Middle frontal gyrus (tissue), 1 donor: Measurements from ENCODE around the gene UBE2O.

Experiments
- DNase-seq: peaks from one replicate; pipeline ENCODE4 v3.0.0-alpha.2; 2015; ENCODE audit warnings: low spot score; ENCODE audit errors: extremely low spot score

UBE2O gene

DNA sequence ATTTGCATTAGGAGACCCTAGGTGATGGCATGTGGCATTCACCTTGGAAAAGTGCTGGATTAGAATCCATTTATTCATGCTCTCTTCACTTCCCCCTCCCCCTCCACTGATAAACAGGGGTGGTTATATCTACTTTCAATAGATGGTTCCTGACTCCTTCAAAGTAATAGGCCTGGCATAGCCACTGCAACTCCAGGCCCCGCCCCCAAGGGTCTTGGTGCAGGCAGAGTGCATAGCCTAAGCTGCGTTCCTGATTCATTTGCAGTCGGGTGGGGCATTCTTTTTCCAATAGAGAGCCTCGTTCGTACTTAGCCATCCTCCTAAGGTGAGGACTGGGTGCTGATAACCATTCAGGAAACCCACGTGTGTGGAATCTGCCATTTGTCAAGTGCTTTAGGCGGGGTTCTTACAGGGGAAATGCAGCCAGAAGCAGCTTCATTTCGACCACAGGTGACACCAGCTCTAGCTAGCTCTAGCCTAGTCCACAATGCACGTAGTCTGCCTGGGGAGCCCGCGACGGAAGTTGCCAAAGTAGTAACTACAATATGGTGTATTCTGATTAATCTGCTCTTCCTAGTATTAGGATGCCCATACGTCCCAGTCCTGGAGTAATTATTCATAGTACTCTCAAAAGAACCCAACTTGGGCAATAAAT, 11.1 kb downstream of the UBE2O start:
- no peak for DNase-seq

DNA sequence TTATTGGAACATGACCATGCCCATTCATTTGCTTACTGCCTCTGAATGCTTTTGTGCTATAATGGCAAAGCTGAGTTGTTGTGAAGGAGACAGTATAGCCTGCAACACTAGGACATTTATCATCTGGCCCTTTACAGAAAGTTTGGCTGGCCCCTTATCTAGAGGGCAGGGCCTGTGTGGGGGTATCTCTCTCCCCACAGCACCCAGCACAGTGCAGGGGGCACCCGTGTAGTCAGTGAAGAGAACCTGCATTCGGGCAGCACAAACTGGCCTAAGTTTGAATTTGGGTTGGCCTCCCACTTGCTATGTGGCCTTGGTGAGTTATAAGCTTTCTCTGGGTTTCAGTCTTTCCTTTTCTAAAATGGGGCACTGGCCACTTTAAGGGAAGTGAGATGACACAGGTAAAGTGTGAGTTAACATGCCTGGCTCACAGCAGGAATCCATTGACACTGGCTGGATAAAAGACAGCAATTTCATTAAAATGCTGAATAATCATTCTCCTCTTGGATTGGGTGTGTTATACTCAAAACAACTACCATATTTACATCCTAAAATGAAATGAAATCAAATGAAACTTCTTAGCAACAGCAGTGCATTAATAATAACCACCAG, 12.1 kb downstream of the UBE2O start:
- DNase-seq, result no peak

DNA sequence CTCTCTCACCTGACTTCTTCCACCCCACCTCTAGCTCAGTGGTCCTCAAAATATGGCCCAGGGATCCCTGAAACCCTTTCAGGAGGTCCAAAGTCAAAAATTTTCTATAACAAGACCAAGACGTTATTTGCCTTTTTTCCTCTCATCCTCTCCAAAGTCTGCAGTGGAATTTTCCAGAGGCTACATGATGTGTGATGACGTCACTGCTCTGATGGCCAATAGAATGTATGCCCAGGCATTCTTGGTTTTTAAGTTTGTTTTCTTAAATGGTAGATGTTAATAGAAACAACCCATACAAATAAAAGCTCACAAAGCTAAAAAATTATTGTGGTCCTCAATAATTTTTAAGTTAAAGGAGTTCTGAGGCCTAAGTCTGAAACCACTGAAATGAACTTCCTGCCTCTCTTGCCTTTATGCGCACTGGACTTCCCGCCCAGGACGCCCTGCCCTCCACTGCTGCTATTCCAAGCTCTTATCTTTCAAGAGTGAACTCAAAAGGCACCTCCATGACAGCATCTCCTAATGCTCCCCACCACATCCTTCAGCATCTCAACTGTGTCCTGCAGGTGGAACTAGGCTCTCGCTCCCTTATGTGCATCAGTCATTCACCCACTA, 13.5 kb downstream of the UBE2O start:
- no peak for DNase-seq

DNA sequence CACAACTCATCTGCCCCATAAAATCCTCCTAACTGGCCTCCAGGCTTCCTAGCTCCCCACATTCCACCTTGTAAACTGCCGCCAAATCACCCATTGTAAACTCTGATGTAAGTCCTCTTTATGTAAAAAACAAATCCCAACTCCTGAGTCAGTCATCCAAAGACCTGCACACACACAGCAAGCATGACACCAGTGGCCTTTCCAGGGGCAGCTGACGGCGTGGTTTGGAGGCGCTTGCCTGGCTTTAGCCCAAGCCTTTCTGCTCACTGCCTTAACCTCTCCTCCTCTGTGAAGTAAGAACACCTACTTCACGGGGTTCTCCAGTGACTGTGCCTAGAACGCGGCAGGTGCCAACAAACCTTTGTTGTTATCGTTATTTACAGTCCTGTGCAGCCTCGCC, 14.0 kb downstream of the UBE2O start:
- no peak for DNase-seq

DNA sequence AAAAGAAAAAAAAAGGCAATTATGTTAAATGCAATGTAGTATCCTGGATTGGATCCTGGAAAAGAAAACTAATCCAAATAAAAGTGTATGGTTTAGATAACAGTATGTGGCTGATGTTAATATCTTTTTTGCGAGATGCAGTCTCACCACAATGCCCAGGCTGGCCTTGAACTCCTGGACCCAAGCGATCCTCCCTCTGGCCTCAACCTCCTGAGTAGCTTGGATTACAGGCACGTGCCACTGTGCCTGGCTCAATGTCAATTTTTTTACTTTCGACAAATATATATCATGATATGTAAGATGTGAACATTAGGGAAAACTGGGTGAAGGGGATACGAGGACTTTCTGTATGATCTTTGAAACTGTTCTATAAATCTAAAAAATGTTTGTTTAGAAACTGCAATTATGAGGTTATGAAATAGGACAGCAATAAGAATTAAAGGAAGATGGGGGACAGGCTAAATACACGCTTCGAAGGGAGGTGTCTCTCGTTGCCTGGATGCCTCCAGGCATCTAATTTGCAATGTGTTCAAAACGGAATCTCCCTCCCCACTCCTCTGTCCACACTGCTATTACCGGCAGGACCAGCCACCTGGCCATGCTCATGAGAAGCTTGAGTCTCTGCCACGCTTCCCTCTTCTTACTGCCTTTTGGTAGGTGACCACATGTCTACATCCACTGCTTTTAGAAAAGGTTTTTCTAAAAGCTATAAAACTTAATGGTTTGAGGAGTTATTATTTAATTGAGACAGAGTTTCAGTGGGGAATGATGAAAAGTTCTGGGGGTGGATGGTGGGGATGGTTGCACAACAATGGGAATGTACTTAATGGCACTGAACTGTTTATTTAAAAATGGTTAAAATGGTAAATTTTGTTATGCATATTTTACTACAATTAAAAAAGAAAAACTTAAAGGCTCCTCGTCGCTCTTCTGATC, 15.2 kb downstream of the UBE2O start:
- no peak for DNase-seq

DNA sequence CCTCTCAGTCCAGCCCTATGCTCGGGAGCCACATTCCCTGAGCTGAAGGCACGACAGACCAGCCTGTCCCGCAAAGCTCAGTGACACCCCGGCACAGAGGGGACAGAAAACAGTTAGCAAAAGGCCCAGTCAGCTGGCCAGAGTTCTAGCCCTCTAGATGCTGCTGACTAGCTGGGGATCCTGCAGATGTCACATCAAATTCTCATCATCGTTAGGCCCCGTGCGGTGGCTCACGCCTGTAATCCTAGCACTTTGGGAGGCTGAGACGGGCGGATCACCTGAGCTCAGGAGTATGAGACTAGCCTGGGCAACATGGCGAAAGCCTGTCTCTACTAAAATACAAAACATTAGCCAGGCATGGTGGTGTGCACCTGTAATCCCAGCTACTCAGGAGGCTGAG, 17.2 kb downstream of the UBE2O start:
- DNase-seq, result no peak

DNA sequence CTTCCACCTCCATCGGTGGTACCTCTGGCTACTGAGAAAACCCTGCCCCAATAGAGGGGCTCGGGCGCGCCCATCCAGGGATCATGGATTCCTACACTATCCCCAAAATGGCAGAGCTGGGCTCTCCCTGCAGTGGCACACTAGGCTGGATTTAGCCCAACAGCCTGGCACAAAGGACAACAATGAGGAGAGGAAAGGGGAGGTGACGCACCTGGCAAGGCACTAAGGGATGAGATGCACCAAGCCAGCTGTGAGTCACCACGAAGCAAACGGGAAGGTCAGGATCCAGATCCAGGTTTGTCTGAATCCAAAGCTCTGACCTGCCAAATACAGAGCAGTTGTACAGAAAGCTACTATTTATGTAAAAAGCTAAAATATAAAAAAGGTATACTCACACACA, 18.1 kb downstream of the UBE2O start:
- no peak for DNase-seq

DNA sequence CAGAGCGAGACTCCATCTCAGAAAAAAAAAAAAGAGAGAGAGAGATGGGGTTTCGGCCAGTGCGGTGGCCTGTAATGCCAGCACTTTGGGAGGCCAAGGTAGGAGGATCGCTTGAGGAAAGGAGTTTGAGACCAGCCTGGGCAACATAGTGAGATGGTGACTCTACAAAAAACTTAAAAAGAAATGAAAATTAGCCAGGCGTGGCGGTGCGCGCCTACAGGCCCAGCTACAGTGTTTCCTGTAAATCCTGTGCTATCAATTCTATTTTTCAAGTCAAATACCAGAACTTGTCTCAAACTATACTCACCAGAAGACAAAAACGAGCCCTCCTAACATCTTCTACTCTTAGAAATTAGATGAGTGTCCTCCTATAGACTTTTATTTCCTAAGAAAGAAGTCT, 19.3 kb downstream of the UBE2O start:
- no peak for DNase-seq

DNA sequence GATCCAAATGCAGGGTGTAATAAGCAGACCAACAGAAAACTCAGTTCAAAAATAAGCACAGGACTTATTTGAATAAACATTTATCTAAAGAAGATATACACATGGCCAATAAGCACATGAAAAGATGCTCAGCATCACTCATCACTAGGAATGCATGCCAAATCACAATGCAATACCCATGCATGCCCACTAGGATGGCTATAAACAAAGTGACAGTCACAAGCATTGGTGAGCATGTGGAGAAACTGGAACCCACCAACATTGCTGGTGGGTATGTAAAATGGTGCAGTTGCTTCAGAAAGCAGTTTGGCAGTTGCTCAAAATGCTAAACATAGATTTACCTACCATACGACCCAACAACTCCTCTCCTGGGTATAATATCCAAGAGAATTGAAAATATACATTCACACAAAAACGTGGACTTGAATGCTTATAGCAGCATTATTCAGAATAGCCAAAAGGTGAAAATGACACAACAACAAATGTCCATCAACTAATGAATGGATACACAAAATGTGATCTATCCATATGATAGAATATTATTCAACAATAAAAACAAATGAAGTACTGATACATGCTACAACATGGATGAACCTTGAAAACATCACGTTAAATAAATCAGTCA, 20.1 kb downstream of the UBE2O start:
- no peak for DNase-seq

DNA sequence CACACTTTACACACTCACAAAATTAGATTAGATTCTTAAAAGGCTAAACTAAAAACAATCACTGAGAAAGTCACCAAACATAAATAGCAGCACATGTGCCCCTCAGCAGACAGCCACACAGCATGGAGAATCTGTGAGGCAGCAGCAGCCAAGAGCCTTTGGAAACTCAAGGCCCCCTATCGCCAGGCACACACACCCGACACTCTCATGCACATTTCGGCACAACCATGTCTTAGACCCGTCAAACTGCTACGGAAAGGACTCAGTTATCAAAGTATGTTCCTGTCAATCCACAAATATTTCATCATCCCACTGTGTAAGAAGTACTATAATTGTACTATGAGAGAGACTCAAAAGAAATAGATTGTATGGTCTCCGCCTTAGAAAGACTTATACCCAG, 20.9 kb downstream of the UBE2O start:
- DNase-seq, result no peak

DNA sequence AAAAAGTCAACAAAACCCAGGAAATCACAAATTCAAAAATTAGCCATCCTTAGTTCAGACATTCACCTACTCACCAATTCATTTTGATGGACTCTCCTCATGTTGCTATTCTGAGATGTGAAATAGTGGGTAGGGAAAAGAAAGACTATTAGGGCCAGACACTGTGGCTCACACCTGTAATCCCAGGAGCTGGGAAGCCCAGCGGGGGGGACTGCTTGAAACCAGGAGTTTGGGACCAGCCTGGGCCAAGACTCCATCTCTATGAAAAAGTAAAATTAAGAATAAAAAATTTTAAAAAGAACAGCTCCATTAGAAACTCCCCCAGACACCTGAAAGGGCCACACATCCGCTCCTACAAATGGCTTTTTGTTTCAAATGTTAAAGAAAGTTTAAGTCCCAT, 21.4 kb downstream of the UBE2O start:
- no peak for DNase-seq

DNA sequence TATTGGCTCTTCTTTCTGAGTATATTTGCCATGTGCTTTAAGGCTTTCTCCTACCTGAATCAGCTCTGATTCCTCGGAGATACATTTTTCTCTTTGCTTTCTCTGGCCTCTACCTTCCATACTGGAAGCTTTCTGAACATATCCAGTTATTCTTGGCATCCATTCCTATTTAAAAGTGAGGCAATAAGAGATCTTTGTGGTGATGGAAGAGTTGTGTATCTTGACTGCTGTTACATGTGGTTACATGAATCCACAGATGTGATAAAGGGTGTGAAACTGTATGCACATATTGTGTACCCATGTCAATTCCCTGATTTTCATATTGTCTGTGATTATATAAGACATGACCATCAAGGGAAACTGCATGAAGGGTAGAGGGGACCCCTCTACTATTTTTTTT, 24.4 kb downstream of the UBE2O start:
- DNase-seq, result no peak

DNA sequence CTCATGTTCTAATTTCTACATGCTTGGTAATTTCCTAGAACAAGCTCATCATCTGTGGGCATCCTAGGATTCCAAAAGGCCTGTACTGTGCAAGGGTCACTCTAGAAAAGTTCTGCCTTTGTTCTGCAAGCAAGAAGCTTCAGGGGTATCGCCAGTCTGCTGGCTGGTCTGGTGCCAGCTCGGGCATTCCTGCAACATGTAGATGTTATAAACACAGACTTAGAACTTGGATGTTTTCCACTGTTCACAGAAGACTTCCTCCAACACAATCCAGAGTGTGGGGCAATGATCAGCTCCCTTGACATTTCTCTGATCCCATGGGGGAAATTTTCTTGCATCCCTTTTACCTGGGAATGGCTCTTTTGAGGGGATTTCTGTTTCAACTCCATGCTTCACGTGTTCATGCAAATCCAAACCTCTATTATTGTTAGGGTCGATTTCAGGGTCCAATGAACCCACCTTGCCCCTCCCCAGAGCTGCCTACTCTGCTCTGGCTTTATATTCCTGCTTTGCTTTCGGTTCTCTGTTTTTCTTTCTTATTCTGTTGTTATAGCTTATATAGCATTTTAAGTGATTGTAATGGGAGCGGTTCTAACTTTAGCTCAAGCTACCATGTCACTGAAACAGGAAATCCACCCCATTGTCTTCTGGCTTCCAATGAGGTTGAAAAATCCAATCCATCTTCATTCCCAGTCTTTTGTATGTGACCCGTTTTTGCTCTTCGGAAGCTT, 25.3 kb downstream of the UBE2O start:
- no peak for DNase-seq

DNA sequence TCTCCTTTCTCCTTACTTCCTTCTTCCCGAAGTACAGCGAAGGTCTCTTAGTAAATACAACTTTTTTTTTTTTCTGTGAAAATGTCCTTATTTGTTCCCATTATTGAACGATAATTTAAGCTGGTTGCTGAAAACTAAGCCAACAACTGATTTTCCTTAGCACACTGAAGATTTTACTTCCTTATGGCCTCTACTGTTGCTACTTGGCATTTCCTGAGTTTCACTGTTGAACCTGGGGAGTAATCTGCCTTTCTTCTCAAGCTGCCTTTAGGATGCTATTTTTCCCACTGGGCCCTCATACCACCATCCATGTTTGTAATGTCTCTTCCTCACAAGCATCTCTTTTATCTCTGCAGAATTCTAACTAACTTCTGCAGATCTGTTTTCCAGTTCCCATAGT, 26.1 kb downstream of the UBE2O start:
- no peak for DNase-seq

DNA sequence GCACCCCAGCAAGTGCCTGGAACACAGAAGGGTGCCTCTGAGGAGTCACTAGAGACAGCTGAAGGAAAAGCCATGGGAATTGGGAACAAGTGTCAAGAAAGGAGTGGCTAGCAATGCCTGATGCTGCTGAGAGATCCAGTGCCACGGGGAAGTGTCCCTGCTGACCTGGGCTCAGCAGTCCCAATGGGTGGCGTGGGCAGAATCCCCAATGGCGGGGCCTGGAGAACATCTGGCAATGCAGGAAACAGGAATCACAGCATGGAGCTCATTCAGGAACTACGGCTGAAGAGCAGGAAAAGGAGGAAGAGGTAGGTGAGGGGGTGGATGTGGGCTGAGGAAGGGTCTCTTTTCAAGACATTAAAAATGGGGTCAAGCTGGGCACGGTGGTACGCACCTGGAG, 30.1 kb downstream of the UBE2O start:
- no peak for DNase-seq

DNA sequence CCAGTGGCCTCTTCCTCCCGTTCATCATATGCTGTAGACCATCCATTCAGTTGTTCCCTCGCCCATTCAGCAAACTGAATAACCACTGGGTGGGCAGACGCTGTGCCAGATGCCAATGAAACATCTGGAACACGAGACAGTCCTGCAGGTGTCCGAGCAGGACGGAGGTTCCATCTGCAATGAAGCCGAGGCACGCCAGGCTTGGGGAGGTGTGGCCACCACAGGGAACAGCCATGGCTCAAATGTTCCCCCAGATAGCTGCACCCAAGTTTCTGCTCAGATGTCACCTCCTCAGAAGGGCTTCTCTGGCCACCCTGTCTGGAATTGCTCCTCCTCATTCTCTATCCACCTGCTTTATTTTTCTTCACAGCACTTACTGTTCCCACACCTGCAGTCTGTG, 30.5 kb downstream of the UBE2O start:
- DNase-seq, result no peak

DNA sequence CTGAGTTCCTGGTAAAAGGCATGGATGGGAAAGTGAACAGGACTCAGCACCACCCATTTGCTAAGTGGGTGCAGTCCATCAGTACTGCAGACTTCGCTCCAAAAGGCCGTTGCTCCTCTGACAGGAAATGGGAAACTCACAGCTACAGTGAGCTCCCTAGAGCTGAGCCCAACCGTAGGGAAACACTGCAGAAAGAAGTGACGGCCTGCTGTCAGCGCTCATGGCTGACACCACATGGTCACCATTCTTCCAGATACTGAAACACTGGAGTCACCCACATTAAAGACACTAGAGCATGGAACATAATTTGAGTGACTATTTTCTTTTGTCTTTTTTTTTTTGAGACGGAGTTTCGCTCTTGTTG, 31.9 kb downstream of the UBE2O start:
- no peak for DNase-seq

DNA sequence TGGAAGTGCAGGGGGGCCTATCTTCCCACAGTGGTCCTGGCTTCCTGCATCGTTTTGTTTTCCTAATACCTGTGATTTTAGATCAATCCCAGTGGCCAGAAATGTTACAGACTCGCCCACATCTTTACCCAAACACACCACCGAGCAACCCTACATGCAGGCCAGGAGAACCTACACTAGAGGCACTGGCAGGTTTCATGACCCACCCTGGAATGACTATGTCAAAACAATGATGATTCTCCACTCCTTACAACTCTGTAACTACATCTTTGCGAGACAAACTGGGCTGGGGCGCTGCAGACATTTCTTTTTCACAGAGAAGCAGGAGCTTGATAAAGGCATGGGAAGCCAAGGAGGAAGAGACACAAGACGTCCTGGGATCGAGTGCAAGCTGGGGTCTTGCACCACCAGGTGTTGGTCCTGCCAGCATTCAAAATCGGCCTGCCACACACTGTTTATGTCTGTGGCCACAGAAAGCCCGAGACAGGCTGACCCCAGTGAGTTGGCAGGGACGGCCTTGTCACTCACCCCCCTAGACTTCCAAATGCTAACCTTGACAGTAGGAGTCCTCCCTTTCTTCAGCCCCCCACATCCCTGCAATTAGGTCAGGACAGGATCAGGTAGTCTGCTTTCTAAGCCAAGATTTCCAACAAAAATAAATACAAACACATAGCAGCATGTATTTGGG, 32.5 kb downstream of the UBE2O start:
- DNase-seq, result no peak

DNA sequence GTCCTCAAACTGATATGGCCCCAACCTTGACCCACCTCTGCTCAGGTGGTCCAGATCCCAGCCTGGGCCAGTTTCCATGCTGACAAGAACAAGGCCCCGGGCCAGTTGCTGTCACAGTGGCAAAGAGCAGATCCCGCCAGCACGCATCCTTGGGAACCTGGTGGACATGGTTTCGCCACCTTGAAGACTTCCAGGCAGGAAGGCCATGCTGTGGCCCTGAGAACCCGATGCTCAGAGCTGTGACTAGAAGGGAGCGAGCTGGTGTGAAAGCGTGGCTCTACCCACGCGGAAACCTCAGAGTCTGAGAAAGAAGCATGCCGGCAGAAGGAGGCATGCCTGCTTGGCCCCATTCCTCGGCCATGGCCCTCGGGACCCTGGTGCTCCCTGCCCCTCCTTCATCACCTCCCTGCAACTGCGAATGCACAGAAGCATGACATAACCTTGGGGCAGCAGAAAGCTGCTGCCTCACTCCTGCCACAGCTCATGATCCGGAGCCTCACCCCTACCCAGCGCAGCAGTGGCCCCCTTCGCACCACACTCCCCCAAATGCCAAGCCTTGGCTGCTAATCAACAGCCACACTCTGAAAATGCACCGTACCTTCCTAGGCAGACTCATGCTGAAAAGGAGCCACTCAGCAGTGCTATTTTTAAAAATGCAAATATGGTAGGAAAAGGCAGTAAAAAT, 33.2 kb downstream of the UBE2O start:
- peak; percentile 49 for DNase-seq
